NCI-H1694 (cell line): Measurements from ENCODE around the gene PRRT1B.

ENCODE experiments used
- DNase-seq: peaks from one replicate; lab custom pipeline; 2025; lab: John Stamatoyannopoulos, UW

PRRT1B gene

GRCh38 chr9:131580358-131580757, 35.0 kb downstream of the PRRT1B start:
- no peak for DNase-seq

- DNase-seq: no peak
These were observed 36.7 kb downstream of the PRRT1B start for GRCh38 chr9:131582056-131582455.

GRCh38 chr9:131582466-131583336, 37.4 kb downstream of the PRRT1B start:
- no peak for DNase-seq

GRCh38 chr9:131583337-131583645, 38.0 kb downstream of the PRRT1B start:
- no peak for DNase-seq

- DNase-seq: no peak
These were observed 38.7 kb downstream of the PRRT1B start for GRCh38 chr9:131583836-131584555.

- no peak for DNase-seq
These were observed 39.5 kb downstream of the PRRT1B start for GRCh38 chr9:131584858-131585257.

GRCh38 chr9:131585375-131585774, 40.1 kb downstream of the PRRT1B start:
- no peak for DNase-seq

- no peak for DNase-seq
These were observed 42.0 kb downstream of the PRRT1B start for GRCh38 chr9:131587331-131587730.

- DNase-seq: no peak
These were observed 42.6 kb downstream of the PRRT1B start for GRCh38 chr9:131587906-131588305.

GRCh38 chr9:131588396-131588795, 43.1 kb downstream of the PRRT1B start:
- no peak for DNase-seq

- no peak for DNase-seq
These were observed 43.9 kb downstream of the PRRT1B start for GRCh38 chr9:131589124-131589711.

- no peak for DNase-seq
These were observed 44.7 kb downstream of the PRRT1B start for GRCh38 chr9:131589993-131590392.

- DNase-seq: no peak
These were observed 45.1 kb downstream of the PRRT1B start for GRCh38 chr9:131590449-131590848.

GRCh38 chr9:131590907-131591844, 45.9 kb downstream of the PRRT1B start:
- no peak for DNase-seq

GRCh38 chr9:131591845-131592208, 46.5 kb downstream of the PRRT1B start:
- DNase-seq: no peak

- no peak for DNase-seq
These were observed 47.9 kb downstream of the PRRT1B start for GRCh38 chr9:131593091-131593820.

- no peak for DNase-seq
These were observed 48.8 kb downstream of the PRRT1B start for GRCh38 chr9:131593936-131594665.

GRCh38 chr9:131594906-131595665, 49.8 kb downstream of the PRRT1B start:
- DNase-seq: no peak

GRCh38 chr9:131595696-131596429, 50.5 kb downstream of the PRRT1B start:
- no peak for DNase-seq
